ENCODE measurements around the gene TBC1D28. TPM values are rescaled to one million over a fixed set of nuclear protein-coding genes. Genes with fewer than 3 reads are reported as not detected.
A peak's percentile ranks its signal among the peaks of the same experiment; 100 is the strongest.
"Not testable (repeated sequence)": the region's sequence is repeated elsewhere in the genome, so short reads cannot be mapped to it uniquely, and the experiment has no call there.

The TBC1D28 gene
- polyA plus RNA-seq, 1 of the 3 experiments (the other 2 are of a cell fraction), result not detected

DNA sequence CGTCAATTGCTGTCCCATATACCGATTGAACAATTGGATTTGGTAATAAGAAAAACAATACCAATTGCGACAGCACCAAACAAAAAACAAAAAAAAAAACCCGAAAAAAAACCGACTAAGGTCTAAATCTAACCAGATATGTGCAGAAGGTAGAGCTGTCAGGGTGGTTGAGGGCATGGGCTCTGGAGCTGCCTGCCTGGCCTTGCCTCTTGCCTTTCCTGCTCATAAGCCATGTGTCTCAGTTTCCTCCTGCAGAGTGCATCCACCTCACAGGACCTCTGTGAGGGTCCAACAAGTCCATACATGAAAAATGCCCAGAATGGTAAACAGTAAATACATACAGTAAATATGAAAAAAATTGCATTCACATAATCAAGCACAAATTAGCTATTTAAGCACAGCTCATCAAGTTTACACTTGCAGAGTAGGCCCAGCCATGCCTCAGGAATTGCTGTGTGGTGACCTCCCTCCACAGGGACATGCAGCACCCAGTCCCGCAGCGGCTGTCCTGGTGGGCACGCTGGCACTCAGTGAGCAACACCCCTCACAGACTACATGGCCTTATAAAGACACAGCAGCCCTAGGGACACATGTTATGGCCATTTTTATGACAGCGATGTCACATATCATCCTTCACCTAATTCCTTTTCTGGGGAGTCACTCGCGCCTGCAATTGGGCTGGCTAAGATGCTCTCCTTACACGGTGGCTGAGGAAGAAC lies 17.9 kb downstream of the TBC1D28 start:
- Histone ChIP-seq H3K27ac (ENCODE audit: low read depth in 2 of 2, low read length in 1 of 2) (no peak overlapping the region), H2AFZ (ENCODE audit: low read depth) (no peak overlapping the region), H3K9ac (no peak overlapping the region), H3K4me2 (no peak overlapping the region), H3K4me3 (ENCODE audit: low read depth in 2 of 2, low read length in 1 of 2) (no peak overlapping the region), H3K9me3 (no peaks in the 10 kb centered on the region), H3K9me2 (no peaks in the 10 kb centered on the region), H3F3A (replicated peaks; ENCODE audit: insufficient read depth) (no peaks in the 10 kb centered on the region), H3K27me3 (ENCODE audit: insufficient read depth) (no peaks in the 10 kb centered on the region), H3K36me3 (replicated peaks in 1 of 2; ENCODE audit: control insufficient read depth in 1 of 2, insufficient read depth in 2 of 2, low read length in 1 of 2) (no peaks in the 10 kb centered on the region), H3K79me2 (ENCODE audit: insufficient read depth) (no peaks in the 10 kb centered on the region), H3K4me1 (ENCODE audit: control insufficient read depth in 1 of 2, insufficient read depth in 2 of 2, low read depth in 1 of 2, low read length in 1 of 2) (no peaks in the 10 kb centered on the region), H4K20me1 (ENCODE audit: insufficient read depth) (no peaks in the 10 kb centered on the region)
- 82% methylated on average over 12 of the region's 12 CpGs for WGBS (ENCODE audit: low lambda C conversion rate)
- TF ChIP-seq TEAD4 (IDR thresholded peaks at IDR 0.05; ENCODE audit: borderline replicate concordance, insufficient read depth), result no peak
- TF ChIP-seq, protein P1, sequence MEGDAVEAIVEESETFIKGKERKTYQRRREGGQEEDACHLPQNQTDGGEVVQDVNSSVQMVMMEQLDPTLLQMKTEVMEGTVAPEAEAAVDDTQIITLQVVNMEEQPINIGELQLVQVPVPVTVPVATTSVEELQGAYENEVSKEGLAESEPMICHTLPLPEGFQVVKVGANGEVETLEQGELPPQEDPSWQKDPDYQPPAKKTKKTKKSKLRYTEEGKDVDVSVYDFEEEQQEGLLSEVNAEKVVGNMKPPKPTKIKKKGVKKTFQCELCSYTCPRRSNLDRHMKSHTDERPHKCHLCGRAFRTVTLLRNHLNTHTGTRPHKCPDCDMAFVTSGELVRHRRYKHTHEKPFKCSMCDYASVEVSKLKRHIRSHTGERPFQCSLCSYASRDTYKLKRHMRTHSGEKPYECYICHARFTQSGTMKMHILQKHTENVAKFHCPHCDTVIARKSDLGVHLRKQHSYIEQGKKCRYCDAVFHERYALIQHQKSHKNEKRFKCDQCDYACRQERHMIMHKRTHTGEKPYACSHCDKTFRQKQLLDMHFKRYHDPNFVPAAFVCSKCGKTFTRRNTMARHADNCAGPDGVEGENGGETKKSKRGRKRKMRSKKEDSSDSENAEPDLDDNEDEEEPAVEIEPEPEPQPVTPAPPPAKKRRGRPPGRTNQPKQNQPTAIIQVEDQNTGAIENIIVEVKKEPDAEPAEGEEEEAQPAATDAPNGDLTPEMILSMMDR (IDR thresholded peaks at IDR 0.05), result no peak
- DNase-seq, result peak; percentile 3
- ChIA-PET POLR2A (no interaction called here), CTCF (interaction anchor here (1.0 kb wide), 3 partner anchors 72 to 335 kb away, joined by 3 to 6 read pairs (median 3); no protein-coding TSS in a partner anchor)

DNA sequence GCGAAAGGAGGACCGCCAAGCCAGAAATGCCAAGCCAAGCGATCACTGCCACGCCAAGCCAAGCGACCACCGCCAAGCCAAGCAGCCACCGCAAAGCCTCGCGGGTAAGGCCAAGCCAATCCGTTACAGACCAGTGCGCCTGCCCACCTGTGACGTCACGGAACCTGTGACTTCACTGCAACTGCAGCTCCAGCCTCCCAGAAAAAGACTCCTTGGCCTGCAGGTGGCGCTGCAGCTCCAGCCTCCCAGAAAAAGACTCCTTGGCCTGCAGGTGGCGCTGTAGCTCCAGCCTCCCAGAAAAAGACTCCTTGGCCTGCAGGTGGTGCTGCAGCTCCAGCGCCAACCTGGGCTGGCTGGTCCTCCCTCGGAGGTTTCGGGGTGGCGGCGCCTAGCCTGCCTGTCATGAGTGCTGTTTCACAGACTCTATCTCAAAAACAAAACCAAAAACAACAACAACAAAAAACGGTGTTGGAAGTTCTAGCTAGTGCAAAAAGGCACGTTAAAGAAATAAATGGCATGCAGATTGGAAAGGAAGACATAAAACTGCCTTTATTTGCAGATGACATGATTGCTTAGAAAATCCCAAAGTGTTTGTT lies 18.6 kb downstream of the TBC1D28 start:
- H3K4me1 ChIP-seq (ENCODE audit: control insufficient read depth in 1 of 2, insufficient read depth in 2 of 2, low read depth in 1 of 2, low read length in 1 of 2); H3K79me2 ChIP-seq (ENCODE audit: insufficient read depth); POLR2A ChIA-PET; H3K36me3 ChIP-seq (replicated peaks in 1 of 2; ENCODE audit: control insufficient read depth in 1 of 2, insufficient read depth in 2 of 2, low read length in 1 of 2); H3K4me2 ChIP-seq; H3K9me2 ChIP-seq; H3K27me3 ChIP-seq (ENCODE audit: insufficient read depth); H3K27ac ChIP-seq (ENCODE audit: low read depth in 2 of 2, low read length in 1 of 2); H2AFZ ChIP-seq (ENCODE audit: low read depth); H4K20me1 ChIP-seq (ENCODE audit: insufficient read depth); H3K9ac ChIP-seq; H3K9me3 ChIP-seq; H3F3A ChIP-seq (replicated peaks; ENCODE audit: insufficient read depth): not testable (repeated sequence)
- CTCF ChIA-PET, result interaction anchor here (1.0 kb wide), 3 partner anchors 72 to 336 kb away, joined by 3 to 6 read pairs (median 3); no protein-coding TSS in a partner anchor
- H3K4me3 ChIP-seq (ENCODE audit: low read depth in 2 of 2, low read length in 1 of 2), result peak overlapping the region in 1 of 2 experiments; percentile 35; a peak in 1 of 4 replicates
- 45% methylated on average over 14 of the region's 22 CpGs for WGBS (ENCODE audit: low lambda C conversion rate)
- peak; percentile 61 for DNase-seq
- TF ChIP-seq, protein P1 (IDR thresholded peaks at IDR 0.05), result peak; percentile 69
- TF ChIP-seq RAD21 (IDR thresholded peaks at IDR 0.05; ENCODE audit: low read length) (peak; percentile 59), SMC3 (IDR thresholded peaks at IDR 0.05; ENCODE audit: low read depth, low read length) (peak; percentile 24; the same call in 1 of the 2 replicates)

DNA sequence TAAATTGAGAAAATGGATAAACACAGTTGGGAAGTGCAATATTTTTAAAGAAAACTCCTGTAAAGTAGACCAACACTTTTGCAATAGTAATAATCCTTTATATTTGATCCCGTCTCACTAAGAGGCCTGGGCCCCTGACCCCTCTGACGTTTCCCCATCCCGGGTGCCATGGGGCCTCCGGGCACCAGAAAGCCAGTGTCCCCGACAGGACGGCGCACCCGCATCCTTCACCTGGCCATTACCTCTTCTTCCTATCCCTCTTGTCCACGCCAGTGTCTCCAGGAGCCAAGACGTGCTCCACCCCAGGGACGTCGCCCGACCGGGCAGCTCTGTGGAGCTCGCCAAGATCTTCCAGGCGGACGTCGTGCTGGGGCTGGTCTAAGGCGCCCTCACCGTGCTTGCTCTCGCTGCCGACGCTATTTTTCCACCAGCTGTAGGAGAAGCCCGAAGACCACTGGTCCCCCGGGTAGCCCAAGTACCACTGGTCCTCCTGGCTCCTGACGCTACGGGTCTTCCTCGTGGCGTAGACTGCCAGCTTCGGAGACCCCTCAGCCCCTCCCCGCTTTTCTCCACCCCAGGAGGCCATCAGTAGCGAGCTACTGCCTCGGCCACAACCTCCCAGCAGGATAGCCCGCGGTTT lies 19.2 kb downstream of the TBC1D28 start:
- H3K4me1 ChIP-seq (ENCODE audit: control insufficient read depth in 1 of 2, insufficient read depth in 2 of 2, low read depth in 1 of 2, low read length in 1 of 2); H2AFZ ChIP-seq (ENCODE audit: low read depth); H3K79me2 ChIP-seq (ENCODE audit: insufficient read depth); H3K9me3 ChIP-seq; H3K9ac ChIP-seq; H3K27me3 ChIP-seq (ENCODE audit: insufficient read depth); H3K4me3 ChIP-seq (ENCODE audit: low read depth in 2 of 2, low read length in 1 of 2); POLR2A ChIA-PET; H3K27ac ChIP-seq (ENCODE audit: low read depth in 2 of 2, low read length in 1 of 2); H4K20me1 ChIP-seq (ENCODE audit: insufficient read depth); H3K4me2 ChIP-seq; H3K36me3 ChIP-seq (replicated peaks in 1 of 2; ENCODE audit: control insufficient read depth in 1 of 2, insufficient read depth in 2 of 2, low read length in 1 of 2); DNase-seq; H3K9me2 ChIP-seq; H3F3A ChIP-seq (replicated peaks; ENCODE audit: insufficient read depth): not testable (repeated sequence)
- CTCF ChIA-PET, result interaction anchor here (1.0 kb wide), 2 partner anchors 73 to 330 kb away, joined by 3 to 6 read pairs; no protein-coding TSS in a partner anchor
- 81% methylated on average over 17 of the region's 35 CpGs for WGBS (ENCODE audit: low lambda C conversion rate)

DNA sequence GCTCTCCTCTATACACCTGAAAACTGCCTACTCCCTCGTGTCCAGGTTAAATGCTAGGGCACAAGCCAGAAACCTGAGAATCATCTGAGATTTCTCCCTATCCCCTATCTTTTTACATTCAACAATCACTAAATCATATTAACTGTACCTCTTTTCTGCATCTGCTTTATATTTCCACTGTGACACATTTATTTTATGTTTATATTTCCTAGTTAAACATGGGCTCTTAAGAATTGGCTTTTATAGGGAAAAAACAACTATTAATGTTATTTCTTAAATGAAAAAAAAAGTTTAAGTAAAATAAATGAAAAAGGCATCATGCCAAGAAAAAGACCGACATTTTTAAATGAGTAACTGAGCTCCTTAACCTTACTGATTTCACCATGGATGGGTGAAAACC lies 26.6 kb downstream of the TBC1D28 start:
- H3K4me1 ChIP-seq (ENCODE audit: control insufficient read depth in 1 of 2, insufficient read depth in 2 of 2, low read depth in 1 of 2, low read length in 1 of 2); H3K4me3 ChIP-seq (ENCODE audit: low read depth in 2 of 2, low read length in 1 of 2); H3K27me3 ChIP-seq (ENCODE audit: insufficient read depth); H3K9me3 ChIP-seq; H3K4me2 ChIP-seq; DNase-seq; H3F3A ChIP-seq (replicated peaks; ENCODE audit: insufficient read depth); H3K79me2 ChIP-seq (ENCODE audit: insufficient read depth); H3K27ac ChIP-seq (ENCODE audit: low read depth in 2 of 2, low read length in 1 of 2); H3K9ac ChIP-seq; H2AFZ ChIP-seq (ENCODE audit: low read depth); H4K20me1 ChIP-seq (ENCODE audit: insufficient read depth); H3K36me3 ChIP-seq (replicated peaks in 1 of 2; ENCODE audit: control insufficient read depth in 1 of 2, insufficient read depth in 2 of 2, low read length in 1 of 2); POLR2A ChIA-PET; CTCF ChIA-PET; H3K9me2 ChIP-seq: not testable (repeated sequence)
- WGBS (ENCODE audit: low lambda C conversion rate), result 83% methylated on average over 1 of the region's 2 CpGs
